NCI-H146 treated with DMSO at 0.1 percent for 48 hours (cell line): ENCODE data around the gene ADRA2C.

ENCODE experiments used
- DNase-seq: peaks from one replicate; lab custom pipeline; 2025; ENCODE audit not compliant: unreplicated experiment; lab: John Stamatoyannopoulos, UW

Gene ADRA2C

DNA sequence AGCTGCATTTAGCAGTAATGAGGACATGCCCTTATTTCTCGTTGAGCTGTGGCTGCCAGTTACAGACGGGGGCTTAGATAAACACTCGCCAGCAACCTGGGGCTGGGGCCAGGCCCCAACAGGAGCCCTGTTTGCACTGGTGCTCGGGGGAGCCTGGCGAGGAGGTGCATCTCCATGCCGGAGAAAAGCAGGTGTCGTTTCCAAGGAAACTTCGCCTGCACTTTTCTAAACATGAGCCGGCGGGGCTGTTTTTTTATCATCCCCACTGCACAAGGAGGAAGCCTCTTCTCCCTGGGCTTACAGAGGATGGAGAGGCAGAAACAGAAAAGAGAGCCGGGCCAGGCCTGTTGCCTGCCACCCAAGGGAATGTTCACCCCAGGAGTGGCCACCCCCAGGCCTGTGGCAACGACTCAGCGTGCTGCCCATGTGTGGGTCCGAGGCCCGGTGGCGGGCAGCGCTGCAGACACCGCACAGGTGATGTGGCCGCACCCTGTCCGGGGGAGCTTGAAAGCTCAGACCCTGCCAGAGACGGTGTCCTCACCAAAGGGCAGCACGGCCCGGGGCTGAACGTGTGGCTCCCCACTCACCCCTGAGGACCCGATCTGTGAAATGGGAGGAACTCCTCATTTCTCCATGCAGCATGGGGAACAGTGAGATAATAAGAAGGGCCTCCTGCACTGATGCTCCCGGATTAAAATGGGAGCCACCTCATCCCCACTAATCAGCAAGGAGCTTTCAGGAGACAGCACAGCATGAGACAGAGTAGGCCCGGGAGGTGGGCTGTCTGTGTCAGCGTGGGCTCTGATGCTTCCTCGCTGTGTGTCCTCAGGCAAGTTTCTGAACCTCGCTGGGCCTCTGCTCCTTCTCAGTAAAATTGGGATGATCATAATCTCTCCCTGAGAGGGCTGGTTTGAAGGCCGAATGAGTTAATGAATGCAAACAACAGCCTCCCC, 33.8 kb upstream of the ADRA2C start:
- no peak for DNase-seq

DNA sequence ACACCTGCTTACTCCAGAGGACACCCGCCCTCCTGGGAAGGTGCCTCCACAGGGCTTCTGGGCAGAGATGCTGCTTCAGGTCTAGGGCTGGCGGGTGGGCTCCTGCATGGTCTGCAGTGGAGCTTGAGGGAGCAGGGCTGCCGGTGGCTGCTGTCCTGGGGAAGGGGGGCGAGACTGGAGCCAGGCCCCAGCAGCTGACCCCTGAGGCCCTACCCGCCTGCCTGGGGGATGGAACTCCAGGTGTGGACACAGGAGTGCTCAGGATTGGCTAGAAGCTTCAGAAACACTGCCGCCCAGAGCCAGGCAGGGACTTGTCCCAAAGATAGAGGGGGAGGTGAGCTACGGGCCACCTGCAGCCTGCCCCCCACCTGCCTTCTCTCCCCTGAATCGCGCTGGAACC, 33.0 kb upstream of the ADRA2C start:
- DNase-seq: no peak

DNA sequence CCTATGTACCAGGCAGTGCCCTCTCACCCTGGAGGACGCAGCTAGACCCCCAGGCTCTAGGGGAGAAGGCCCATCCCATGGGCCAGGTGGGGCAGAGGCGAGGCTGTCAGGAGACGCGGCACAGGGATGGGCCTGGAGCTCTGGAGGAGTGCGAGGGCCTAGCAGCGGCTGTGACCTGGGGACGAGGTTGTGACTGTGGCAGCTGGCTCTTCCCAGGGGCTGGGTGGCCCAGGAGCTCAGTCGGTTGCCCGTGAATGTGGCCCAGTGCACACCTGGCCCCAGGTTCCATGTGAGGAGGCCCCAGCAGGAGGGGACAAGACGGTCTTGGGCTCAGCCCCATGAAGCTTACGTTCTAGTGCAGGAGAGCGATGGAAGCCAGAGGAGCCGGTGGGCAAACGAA, 31.0 kb upstream of the ADRA2C start:
- DNase-seq: no peak

DNA sequence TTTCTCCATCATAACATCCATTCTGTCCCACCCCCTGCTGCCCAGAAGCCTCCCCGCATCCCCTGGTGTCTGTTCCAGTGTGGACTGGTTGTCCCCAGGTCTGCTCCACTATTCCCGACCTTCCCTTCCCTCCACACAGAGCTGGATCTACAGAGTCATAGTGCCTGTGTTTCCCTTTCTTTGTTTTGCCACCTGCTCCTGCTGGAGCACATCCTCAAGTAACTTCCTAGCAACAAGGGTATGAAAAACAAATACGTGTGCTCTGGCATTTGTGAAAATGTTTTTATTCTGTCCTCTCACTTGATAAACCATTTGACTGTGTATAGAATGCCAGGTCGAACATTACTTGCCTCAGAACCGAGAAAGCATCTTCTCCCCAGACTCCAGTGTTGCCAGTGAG, 29.9 kb upstream of the ADRA2C start:
- no peak for DNase-seq

DNA sequence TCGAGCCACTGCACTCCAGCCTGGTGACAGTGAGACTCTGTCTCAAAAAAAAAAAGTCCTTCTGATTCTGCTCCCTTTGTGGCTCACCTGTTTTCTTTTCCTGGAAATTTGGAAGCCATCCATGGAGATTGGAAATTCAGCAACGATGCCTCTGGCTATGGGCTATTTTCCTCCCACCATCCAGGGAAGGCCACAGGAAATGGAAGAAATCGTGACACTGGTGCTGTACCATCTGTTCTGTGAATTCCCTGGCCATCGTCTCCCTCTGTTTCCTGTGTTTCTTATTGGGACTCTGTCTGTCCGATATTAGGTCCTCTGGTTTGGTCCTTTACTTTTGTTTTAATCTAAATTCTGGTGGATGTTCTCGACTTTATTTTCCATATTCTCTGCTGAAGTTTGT, 29.4 kb upstream of the ADRA2C start:
- no peak for DNase-seq

DNA sequence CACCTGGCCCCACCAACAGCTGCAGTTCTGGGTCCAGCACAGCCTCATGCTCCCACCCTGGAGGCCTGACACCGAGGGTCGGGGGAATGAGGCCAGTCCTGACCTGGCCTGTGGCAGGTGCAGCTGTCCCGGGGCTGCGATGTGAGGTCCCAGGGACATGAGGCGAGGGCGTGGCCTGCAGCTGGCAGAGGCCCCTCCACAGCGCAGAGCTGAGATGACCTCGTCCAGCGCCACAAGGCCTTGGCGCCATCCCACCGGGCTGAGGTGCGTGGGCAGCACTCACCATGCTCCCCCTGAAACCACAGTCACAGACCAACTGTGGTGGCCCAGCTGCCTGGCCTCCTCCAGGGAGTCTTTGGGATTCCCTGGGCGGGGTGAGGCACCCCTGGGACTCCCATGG, 26.6 kb upstream of the ADRA2C start:
- DNase-seq: no peak

DNA sequence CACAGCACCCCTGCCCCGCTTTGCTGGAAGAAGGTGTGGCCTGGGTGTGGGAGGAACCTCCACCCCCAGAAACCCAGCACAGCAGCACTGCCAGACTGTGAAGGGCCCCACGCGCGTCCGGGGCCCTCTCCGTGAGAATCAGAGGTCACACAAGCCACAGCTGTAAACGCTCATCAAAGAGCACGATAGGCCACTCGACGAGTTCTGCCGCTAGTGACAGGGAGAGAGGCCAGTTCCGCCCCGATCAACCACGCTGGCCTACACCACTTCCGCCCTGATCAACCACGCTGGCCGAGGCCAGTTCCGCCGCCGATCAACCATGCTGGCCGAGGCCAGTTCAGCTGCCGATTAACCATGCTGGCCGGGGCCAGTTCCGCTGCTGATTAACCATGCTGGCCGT, 25.9 kb upstream of the ADRA2C start:
- no peak for DNase-seq

DNA sequence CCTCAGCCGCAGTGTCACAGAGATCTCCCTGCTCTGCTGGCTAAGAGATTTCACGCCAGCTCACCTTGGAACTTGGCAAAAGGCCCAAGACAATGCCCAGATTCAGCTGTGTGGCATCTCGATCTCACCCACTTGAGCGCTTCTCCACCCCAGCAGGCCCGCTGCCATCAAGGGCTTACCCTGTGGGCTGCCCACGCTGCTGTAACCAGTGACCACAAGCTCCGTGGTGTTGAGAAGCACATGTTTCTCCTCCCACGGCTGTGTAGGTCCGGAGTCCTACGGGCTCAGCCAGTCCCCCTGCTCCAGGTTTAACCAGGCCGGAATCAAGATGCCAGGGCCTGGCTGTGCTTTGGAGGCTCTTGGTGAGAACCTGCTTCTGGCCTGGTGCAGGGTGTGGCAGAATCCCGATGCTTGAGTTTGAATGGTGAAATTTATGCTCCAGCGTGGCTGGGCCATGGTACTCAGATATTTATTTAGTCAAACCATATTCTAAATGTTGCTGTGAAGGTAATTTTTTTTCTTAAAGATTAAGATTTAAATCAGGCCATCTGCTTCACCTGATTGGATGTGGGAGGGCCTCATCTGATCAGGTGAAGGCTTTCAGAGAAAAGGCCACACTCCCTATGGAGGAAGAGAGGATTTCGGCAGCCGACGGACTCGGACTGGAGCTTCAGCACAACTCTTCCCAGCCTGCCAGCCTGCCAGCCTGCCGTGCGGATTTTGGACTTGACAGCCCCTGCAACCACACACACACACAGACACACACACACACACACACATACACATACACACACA, 24.8 kb upstream of the ADRA2C start:
- no peak for DNase-seq

DNA sequence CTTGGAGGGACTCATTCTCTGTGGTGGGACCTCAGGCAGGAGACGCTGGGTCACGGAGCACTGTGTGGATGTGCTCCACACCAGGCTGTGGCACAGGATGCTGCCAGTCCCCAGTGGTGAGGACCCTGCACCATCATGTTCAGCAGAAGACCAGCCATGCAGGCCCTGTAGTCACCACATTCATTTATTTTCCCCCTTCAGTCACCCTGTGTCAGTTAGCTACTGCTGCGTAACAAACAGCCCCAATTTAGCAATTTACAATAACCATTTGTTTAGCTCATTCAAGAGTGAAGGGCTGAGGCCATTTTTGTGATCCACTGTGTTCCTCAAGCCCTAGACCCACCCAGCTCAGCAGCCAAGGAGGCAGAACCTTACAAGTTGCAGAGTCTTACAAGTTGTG, 23.6 kb upstream of the ADRA2C start:
- DNase-seq: no peak

DNA sequence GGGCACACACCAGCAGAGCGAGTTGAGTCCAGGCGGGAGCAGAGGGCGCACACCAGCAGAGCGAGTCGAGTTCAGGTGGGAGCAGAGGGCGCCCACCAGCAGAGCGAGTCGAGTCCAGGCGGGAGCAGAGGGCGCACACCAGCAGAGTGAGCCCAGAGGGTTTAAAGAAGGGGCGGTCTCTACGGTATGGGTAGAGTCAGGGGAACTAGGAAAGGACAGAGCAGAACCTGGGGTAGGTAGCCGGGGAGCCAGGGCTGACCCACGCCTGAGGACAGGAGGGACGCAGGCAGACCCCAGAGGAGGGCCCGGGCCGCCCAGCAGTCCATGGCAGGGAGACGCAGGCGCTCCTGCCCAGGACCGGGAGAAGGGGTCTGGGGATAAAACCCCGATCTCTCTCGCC, 22.0 kb upstream of the ADRA2C start:
- no peak for DNase-seq

DNA sequence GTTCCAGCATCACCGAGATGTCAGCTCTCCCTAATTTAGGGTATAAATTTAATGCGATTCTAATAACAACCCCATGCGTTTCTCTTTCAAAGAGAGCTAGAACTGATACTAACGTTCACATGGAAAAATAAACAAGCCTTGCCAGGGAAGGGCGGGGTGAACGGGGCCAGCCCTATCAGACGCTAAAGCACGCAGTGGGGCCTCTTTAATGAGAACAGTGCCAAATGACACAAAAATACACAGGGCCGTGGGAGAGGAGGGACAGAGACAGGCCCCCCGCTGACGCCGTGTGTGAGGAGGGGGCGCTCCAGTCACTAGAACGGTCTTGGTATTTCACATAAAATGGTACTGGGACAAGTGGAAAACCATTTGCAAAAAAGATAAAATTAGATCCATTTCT, 21.3 kb upstream of the ADRA2C start:
- no peak for DNase-seq

DNA sequence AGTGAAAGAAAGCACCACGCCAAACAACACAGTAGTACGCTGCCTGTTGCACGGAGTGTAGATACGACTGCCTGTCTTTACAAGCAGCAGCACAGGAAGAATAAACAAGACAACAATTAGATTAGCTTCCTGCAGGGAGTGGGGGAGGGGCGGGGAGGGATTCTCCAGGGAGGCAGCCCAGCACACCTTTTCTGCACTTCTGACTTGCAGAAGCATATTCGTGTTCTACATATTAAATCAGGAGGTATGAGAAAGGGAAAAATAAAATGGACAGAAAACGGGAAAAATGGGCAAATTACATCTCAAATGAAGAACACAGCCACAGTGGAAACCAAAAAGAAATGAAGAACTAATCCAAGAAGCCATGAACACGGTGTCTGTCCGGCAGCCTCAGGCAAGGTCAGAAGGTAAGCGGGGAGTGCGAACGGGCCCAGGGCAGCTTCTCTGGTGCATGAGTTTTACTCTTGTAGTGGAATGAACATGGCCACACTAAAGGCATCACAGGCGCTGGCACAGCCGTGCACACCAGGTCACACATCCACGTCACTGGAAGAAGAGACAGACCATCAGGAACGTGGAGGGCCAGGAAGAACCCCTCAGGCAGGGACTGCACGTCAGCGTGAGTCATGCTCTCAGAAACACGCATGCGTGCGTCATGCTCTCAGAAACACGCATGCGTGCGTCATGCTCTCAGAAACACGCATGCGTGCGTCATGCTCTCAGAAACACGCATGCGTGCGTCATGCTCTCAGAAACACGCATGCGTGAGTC, 20.1 kb upstream of the ADRA2C start:
- no peak for DNase-seq

DNA sequence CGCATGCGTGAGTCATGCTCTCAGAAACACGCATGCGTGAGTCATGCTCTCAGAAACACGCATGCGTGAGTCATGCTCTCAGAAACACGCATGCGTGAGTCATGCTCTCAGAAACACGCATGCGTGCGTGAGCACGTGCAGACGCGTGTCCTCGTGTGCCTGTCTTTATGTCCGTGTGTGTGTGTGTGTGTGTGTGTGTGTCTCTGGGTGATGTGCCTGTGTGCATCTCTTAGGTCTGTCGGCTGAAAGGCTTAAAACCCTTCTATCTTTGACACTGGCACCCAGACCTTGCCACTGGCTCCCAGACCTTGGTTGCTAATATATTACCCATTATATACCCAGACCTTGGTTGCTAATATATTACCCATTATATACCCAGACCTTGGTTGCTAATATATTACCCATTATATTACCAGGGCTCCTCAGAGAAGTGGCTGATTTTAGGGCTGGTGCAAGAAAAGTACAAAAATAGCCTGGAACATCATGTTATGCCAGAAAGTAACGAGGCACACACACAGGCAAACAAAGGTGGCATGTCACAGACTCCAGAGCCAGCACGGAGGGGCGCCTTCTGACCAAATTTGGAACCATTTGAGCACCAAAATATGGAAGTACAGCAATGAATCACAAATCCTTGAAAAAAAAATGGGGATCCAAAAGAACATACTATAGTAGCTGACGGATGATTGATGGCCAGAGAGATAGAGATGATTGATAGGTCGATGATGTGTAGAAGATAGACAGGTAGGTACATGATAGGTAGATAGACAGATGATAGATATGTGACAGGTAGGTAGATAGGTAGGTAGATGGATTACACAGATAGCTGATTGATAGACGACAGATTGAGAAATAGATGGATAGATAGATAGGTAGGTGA, 19.2 kb upstream of the ADRA2C start:
- no peak for DNase-seq

DNA sequence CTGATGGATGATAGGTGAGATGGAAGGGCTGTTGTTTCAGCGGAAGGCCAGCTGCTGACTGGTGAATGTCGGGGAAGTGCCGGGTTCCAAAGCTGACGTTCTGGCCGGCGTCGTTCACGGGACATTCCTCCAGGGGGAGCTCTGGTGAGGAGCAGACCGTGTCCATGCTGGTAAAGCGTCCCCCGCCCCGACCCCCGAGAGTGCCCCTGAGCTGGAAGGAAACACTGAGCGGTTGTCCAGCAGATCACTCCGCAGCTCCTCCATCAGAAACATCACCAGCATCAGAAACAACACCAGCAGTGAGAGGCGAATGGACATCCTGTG, 18.6 kb upstream of the ADRA2C start:
- DNase-seq: no peak

DNA sequence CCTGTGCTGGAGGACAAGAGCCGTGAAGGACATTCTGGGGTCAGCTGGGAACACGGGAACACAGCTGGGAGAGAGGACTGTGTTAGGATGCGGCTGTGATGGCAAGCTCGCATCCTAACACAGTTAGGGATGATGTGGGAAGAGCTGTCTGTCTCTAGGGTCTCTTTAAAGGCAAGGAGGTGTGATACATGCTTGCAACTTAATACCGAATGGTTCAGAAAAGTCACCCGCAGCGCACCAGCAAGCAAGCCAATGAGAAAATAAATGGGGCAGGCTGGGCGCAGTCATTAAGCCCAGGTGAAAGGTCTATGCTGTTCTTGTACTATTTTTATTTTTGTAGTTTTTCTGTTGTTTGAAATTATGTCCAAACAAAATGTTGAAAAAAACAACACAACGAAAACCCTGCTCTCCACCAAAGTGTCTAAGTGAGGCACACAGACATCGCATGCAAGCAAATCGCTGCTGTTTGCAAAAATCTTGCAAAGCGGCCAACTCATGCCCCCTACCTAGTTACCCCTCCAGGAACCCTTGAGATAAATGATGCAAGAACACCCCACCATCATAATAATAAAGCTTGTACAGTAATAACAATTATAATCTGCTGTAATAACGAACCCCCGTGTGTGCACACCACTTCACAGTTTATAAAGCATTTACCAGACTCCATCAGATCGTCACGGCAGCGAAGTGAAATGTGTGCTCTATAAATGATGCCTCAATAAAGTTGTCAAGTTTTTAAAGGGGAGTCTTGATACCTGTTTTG, 17.9 kb upstream of the ADRA2C start:
- DNase-seq: no peak

DNA sequence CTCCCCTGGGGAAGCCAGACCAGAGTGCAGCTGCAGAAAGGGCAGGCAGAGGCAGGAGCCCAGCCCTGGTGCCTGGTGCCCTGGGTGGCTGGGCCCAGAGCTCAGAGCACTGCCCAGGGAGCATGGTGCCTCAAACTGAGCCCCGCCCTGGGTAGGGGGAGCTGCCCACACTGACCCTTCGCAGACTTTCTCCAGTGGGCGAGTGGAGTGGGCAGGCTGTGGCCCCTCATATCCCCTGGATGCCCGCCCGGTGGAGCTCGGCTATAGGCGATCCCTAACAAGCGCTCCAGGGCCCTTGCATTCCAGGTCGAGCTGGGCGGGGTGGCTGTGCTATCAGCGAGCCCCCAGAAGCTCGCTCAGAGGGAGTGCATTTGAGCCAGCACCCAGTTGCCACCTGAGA, 17.1 kb upstream of the ADRA2C start:
- DNase-seq: no peak

DNA sequence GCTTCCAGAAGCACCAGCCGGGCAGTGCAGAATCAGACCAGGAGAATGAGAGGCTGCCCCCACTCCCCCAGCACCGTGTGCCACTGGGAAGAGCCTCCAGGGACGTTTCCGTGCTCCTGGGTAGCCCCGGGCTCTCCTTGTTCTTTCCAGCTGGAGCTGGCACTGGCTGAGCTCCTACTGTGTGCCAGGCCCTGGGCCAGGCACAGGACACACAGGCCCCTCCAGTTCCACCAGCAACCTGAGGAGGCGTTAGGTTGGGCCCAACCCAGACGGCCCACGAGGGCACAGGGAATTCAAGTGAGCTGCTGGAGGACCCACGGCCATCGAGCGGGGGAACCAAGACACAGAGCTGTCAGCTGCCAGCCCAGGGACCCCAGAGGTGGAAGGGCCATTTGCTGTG, 15.9 kb upstream of the ADRA2C start:
- no peak for DNase-seq

DNA sequence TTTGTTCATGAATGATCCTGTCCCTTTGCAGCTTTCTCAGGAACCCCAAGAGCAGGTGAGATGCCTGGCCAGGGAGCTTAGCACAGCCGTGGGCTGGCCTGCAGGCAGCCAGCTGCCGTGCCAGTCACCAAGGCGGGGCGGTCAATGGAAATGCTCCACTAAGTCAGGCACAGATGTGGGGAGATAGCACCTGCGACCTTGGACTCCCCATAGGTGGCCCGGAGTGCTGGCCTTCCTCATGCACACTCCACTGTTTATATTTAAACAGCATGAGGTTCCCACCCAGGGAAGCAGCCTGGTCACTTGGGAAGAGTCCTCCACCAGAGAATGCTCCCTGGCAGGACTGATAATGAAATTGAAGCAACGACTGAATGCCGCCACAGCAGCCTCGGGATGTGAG, 14.2 kb upstream of the ADRA2C start:
- DNase-seq: no peak

DNA sequence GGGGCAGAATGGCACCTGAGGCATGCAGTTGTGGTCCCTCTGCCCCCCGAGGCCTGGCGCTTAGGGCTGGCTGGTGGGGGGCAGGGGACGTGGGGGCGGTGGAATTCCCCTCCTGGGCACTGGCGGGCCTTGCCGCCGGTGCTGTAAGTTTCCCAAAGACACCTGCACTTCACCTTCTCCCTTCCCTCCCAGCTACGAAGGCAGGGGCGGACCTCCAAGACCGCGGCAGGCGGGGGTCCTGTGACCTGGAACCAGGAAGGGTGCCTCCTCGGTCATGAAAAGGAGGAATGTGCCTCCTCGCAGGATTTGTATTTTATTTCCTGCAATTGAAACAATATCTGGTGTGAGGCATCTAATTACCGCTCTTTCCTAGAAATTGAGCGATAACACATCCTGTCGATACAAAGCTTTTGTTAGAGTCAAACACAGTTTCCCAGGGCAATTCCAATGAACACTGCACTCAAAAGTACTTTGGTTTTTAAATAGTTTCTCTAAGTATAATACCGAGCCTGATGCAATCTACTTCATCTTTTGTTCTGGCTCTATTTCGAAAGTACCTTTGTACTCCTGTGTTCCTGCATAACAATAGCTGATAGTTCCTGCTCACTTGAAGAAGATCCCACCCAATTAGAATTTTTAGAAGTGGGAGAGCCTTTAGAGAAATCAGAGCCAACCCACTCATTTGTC, 12.3 kb upstream of the ADRA2C start:
- no peak for DNase-seq
